Heart left ventricle (tissue), 16 donors: Measurements from ENCODE around the gene ABCB9. TPM values are rescaled to one million over a fixed set of nuclear protein-coding genes. Genes with fewer than 3 reads are reported as not detected.

Experiments
- ATAC-seq, 4 donors: fragments of 200-7000 bp; cut with Tn5 transposase; one replicate each; pipeline ENCODE4 v1.9.1; 2020 to 2022; ENCODE audit warnings: moderate library complexity in 4 of 4, mild to moderate bottlenecking in 3 of 4, moderate number of reproducible peaks in 1 of 4
- DNase-seq, 5 donors: peaks; one replicate each; pipeline ENCODE4 v3.0.0-alpha.2; 2020
- H3K27ac ChIP-seq, 12 donors: fragments of 200-600 bp; sonication (generic) in 4 of 12; one replicate each; pipeline versions ENCODE4 v1.5.0 to v1.8.0; 2016 to 2022; ENCODE audit warnings: mild to moderate bottlenecking in 2 of 12
- H3K27me3 ChIP-seq, 9 donors: fragments of 200-600 bp; sonication (generic) in 2 of 9; one replicate each; pipeline versions ENCODE4 v1.5.1 to v1.8.0; 2016 to 2022; ENCODE audit warnings: mild to moderate bottlenecking in 3 of 9
- H3K36me3 ChIP-seq, 9 donors: fragments of 200-600 bp; sonication (generic) in 2 of 9; one replicate each; pipeline versions ENCODE4 v1.5.0 to v1.8.0; 2018 to 2022; ENCODE audit warnings: mild to moderate bottlenecking in 2 of 9
- H3K4me1 ChIP-seq, 12 donors: fragments of 200-600 bp; sonication (generic) in 4 of 12; one replicate each; pipeline versions ENCODE4 v1.5.0 to v1.8.0; 2016 to 2022; ENCODE audit warnings: mild to moderate bottlenecking in 3 of 12
- H3K4me3 ChIP-seq, 12 donors: fragments of 200-600 bp; sonication (generic) in 4 of 12; one replicate each; pipeline versions ENCODE4 v1.5.0 to v1.8.0; 2017 to 2022; ENCODE audit warnings: mild to moderate bottlenecking in 9 of 12, moderate library complexity in 4 of 12
- H3K9me3 ChIP-seq, 12 donors: fragments of 200-600 bp; sonication (generic) in 4 of 12; one replicate each; pipeline versions ENCODE4 v1.5.0 to v1.8.0; 2016 to 2022; ENCODE audit warnings: mild to moderate bottlenecking in 1 of 12
- CTCF ChIP-seq, 12 donors: fragments of 200-600 bp; sonication (generic) in 4 of 12; IDR thresholded peaks; one replicate each; pipeline versions ENCODE4 v1.5.0 to v1.8.0; 2018 to 2022; ENCODE audit warnings: antibody characterized with exemption in 12 of 12, mild to moderate bottlenecking in 5 of 12
- POLR2A ChIP-seq, 2 donors: fragments of 450-650 bp; IDR thresholded peaks; one replicate each; pipeline ENCODE4 v1.6.1; 2017; ENCODE audit warnings: antibody characterized with exemption in 2 of 2, mild to moderate bottlenecking in 2 of 2, moderate library complexity in 2 of 2
- WGBS, 4 donors: extraction: QIAGEN DNeasy Blood & Tissue Kit in 2 of 4; methylation state at CpG; one replicate each; pipeline versions ENCODE4 v1.1.5 to v1.1.7; 2013 to 2018; 5-methylcytosine and 5-hydroxymethylcytosine counted together
- intact Hi-C, 10 donors: fragments of 100-400 bp; cut with DNase I; formaldehyde crosslinking; loops; one replicate each; pipeline versions ENCODE4 v1.11.1 to v1.14.2; 2022
- polyA plus RNA-seq, 2 donors: library from polyadenylated mRNA; stranded (reverse); fragments of 200-250 nt; gene quantifications; one replicate each; pipeline ENCODE4 v1.2.3, GENCODE V29; 2013
- total RNA-seq, 9 donors: library from RNA; depleted of rRNA in 2 of 9; stranded (reverse); fragments of >200 nt in 2 of 9; fragmentation: NEBNext Ultra II Directional in 3 of 9; extraction: Animal tissue kit (Norgen Biotek cat#: 25700) in 3 of 9; gene quantifications; one replicate each; pipeline versions ENCODE4 v1.1.0 to v1.2.4, GENCODE V29; 2016 to 2023
- donor health status: ischemic (EF 13 %, LVEDD 7.1; RV severe dilation, severe dysfunction).
- donor health status: healthy with polysubstance abuse.
- donor health status: DM: no; HTN: yes; CAD: no.
- donor health status: DM: no; HTN: no; CAD: no.
- donor health status: ischemic (EF 25% LVEDD 6.9; RV normal size, moderate dysfunction).
- donor health status: ischemic (EF 25% LVEDD 5.7; RV mildly dilated, moderate dysfunction).
- donor health status: healthy.
- donor health status: DM: yes; HTN: yes; CAD: no.
- donor health status: ischemic (EF 35%, LVEDD 5.7; RV mildly dilated, moderate dysfunction).
- donor health status: nonischemic (EF 11% LVEDD 7.7; RV severe dilation, severe dysfunction).
- donor health status: DM: yes; HTN: yes; CAD: no.
- donor health status: PGD.
- donor health status: ischemic (EF 29% LVEDD 5.4; RV normal size, mild dysfunction).
- donor health status: nonischemic (EF 23%, LVEDD 6.1; RV moderate dilation, normal function).

ABCB9 gene
- total and polyA plus RNA-seq, 11 donors, result 3.1 to 8.6 (median 4.6) TPM

- no peaks in the 10 kb centered on the region for H3K9me3 ChIP-seq
These were observed 11.1 kb downstream of the ABCB9 start for GRCh38 chr12:122955156-122955555.

GRCh38 chr12:122951979-122952892 is 14.0 kb downstream of the ABCB9 start:
- H3K27me3 ChIP-seq, result no peaks in the 10 kb centered on the region
- H3K9me3 ChIP-seq, result no peaks in the 10 kb centered on the region
- peak; percentile 77 to 85 (median 81) for DNase-seq
- intact Hi-C loops, result loop anchor here (1.0 to 5.0 kb wide), 8 partner anchors 91 to 315 kb away; no protein-coding TSS in a partner anchor
- 68 to 71% (median 69%) methylated on average over 12 of the region's 12 CpGs for WGBS, 4 donors
- no peak overlapping the region for H3K27ac ChIP-seq
- H3K4me3 ChIP-seq, result no peak overlapping the region
- H3K4me1 ChIP-seq, result peaks cover 0 to 13% (median 7%) of the 10 kb centered on the region in 12 donors
- ATAC-seq, result peak; percentile 90 to 95 (median 94)
- TF ChIP-seq CTCF (IDR thresholded peaks at IDR 0.05) (peak; percentile 75 to 94 (median 88)), POLR2A (IDR thresholded peaks at IDR 0.05) (no peak)
- H3K36me3 ChIP-seq, result peaks cover 0 to 14% (median 0%) of the 10 kb centered on the region in 9 donors

More at GRCh38 chr12:122955156-122955555, 11.1 kb downstream of the ABCB9 start:
- TF ChIP-seq CTCF (IDR thresholded peaks at IDR 0.05), result no peak
- TF ChIP-seq POLR2A (IDR thresholded peaks at IDR 0.05), result no peak
- intact Hi-C loops, result no loop called here
- no peaks in the 10 kb centered on the region for H3K27me3 ChIP-seq
- peak in 1 of 5 donors; percentile 8 for DNase-seq
- ATAC-seq, result no peak
- WGBS, 4 donors, result 63 to 75% (median 73%) methylated on average over 4 to 8 of the region's 8 CpGs
- no peak overlapping the region for H3K4me3 ChIP-seq
- H3K36me3 ChIP-seq, result peaks cover 0 to 27% (median 10%) of the 10 kb centered on the region in 9 donors
- H3K27ac ChIP-seq, result no peak overlapping the region
- H3K4me1 ChIP-seq, result peaks cover 0 to 17% (median 0%) of the 10 kb centered on the region in 12 donors

GRCh38 chr12:122951406-122951805 is 14.9 kb downstream of the ABCB9 start:
- ATAC-seq (no peak), DNase-seq (peak in 1 of 5 donors; percentile 16)
- no peak overlapping the region for H3K27ac ChIP-seq
- H3K4me3 ChIP-seq, result no peak overlapping the region
- no peak for TF ChIP-seq CTCF (IDR thresholded peaks at IDR 0.05)
- TF ChIP-seq POLR2A (IDR thresholded peaks at IDR 0.05), result no peak
- H3K36me3 ChIP-seq, result peaks cover 0 to 14% (median 0%) of the 10 kb centered on the region in 9 donors
- intact Hi-C loops, result loop anchor here in 7 of 10 donors (1.0 to 5.0 kb wide), 6 partner anchors 90 to 314 kb away; no protein-coding TSS in a partner anchor
- peaks cover 0 to 21% (median 15%) of the 10 kb centered on the region in 12 donors for H3K4me1 ChIP-seq
- no peaks in the 10 kb centered on the region for H3K9me3 ChIP-seq
- 89 to 93% (median 89%) methylated on average over 9 of the region's 9 CpGs for WGBS, 4 donors
- H3K27me3 ChIP-seq, result no peaks in the 10 kb centered on the region
